ENCODE results near the gene HYAL1. TPM values are rescaled to one million over a fixed set of nuclear protein-coding genes. Genes with fewer than 3 reads are reported as not detected.
"Not testable (repeated sequence)": the region's sequence is repeated elsewhere in the genome, so short reads cannot be mapped to it uniquely, and the experiment has no call there.

Gene HYAL1
- polyA plus RNA-seq, 3 donors = 6.1 to 9.4 (median 7.7) TPM

DNA sequence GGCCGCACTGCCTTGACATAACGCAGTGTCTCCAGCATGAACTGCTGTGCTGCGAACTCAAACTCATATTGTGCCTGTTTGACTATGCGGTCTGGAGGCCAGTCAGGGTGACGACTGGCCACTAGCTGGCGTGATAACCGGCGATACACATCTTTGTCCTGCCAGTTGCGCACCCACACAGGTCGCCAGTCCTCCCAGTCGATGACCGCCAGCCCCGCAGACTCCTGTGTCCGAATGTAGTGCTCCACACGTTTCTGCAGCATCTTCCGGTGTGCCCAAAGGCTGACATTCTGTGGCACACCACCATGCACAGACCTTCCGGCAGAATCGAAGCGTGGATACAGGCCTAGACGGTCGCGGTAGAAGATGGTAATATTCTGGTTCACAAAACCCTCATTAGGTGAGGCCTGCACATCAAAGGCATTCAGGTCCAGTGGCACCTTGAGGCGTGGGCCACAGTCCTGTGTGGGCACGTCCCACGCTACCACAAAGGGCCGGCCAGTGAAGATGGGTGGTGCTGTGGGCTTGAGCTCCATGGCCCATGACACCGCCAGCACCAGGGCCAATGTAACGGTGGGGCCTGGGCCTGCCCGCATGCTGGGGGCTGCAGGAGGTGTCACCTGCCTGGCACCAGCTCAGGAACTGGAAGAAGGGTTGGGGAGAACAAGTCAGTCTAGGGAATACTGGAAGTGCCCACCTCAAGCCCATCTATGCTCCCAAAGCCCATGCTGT lies 16.7 kb upstream of the HYAL1 start:
- no peak for DNase-seq

DNA sequence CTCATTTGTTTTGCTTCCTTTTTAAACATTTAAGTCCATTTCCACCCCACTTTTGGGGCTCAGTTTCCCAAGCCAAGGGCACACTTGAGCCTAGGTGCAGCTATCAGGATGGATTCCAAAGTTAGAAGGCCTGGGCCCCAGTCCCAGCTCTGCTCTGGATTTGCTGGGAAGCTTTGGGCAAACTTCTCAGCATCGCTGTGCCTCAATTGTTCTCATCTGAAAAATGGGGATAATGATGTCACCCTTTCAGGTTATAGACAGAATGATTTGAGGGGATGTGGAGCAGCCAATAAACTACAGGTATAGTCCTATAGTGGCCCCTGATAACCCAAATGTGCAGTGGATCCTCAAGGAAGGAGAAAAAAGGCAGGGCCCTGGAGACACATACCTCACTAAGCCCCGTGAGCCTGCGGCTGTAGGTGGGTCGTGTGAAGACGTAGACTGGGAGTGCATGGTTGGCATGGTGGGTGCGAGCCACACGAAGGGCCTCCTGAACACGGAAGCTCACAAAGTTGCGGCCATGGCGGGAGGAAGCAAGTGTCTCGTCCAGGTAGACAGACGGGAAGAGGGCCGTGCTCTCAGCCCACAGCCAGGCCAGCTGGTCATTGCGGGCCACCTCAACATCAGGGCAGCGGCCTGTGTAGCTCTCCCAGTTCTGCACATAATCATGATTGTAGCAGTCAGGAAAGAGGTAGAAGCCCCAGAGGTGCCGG lies 16.0 kb upstream of the HYAL1 start:
- no peak for DNase-seq

GRCh38 chr3:50318615-50319014 lies 15.2 kb upstream of the HYAL1 start:
- no peak for DNase-seq

- DNase-seq = no peak
Observed at GRCh38 chr3:50318163-50318562, 14.8 kb upstream of the HYAL1 start.

DNA sequence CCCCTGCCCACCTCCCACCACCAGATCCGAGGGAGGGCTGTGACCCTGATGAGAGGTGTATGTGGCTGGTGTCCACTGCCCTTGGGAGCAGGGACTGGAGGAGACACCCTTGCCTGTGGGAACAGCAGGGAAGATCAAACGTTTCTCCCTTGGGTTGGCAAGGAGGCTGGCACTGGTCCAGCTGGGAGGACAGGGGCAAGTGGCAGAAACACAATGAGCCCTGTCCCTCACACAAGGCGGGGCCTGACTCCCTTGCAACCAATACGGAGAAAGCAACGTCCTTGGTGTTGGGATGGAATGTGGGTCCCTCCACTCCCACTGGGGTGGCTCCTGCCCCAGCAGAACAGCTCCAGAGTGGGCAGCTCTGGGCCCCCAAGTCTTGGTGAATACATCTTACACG lies 13.9 kb upstream of the HYAL1 start:
- DNase-seq = no peak

DNA sequence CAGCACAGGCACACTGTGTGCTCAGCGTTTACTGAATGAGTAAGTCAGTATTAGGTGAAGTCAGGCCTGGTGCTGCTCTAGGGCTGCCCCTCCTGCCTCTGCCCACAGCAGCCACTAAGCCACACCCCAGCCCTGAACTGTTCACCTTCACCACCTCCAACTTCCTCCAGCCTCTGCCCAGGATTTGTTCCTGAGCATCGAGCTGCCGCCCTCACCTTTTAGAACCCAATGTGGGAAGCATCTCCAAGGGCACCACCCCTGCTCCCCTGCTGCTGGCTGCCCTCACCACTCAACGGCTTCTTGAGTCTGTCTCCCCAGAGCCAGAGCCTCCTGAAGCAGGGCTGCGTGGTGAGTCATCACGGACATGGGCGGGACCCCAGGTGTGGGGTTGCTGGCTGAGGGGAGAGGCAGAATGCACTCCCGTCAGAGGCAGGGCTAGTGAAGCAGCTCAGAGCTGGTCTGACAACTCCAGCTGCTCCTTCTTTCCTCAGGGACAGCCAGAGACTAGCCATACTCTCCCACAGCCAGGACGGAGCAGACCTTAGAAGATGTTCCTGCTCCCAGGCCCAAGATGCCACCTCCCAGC lies 13.4 kb upstream of the HYAL1 start:
- DNase-seq = no peak

GRCh38 chr3:50314816-50315215 lies 11.4 kb upstream of the HYAL1 start:
- DNase-seq = no peak

- DNase-seq = no peak
Observed at GRCh38 chr3:50314342-50314741, 11.0 kb upstream of the HYAL1 start.

DNA sequence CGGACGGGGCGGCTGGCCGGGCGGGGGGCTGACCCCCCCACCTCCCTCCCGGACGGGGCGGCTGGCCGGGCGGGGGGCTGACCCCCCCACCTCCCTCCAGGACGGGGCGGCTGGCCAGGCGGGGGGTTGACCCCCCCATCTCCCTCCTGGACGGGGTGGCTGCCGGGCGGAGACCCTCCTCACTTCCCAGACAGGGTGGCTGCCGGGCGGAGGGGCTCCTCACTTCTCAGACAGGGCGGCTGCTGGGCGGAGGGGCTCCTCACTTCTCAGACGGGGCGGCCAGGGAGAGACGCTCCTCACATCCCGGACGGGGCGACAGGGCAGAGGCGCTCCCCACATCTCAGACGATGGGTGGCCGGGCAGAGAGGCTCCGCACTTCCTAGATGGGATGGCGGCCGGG lies 8.7 kb upstream of the HYAL1 start:
- DNase-seq = not testable (repeated sequence)

- DNase-seq = no peak
Observed at GRCh38 chr3:50304601-50305000, 1.2 kb upstream of the HYAL1 start.

GRCh38 chr3:50302095-50303012 lies 1.0 kb downstream of the HYAL1 start:
- no peak for DNase-seq

GRCh38 chr3:50300681-50301254 lies 2.6 kb downstream of the HYAL1 start:
- no peak for DNase-seq

DNA sequence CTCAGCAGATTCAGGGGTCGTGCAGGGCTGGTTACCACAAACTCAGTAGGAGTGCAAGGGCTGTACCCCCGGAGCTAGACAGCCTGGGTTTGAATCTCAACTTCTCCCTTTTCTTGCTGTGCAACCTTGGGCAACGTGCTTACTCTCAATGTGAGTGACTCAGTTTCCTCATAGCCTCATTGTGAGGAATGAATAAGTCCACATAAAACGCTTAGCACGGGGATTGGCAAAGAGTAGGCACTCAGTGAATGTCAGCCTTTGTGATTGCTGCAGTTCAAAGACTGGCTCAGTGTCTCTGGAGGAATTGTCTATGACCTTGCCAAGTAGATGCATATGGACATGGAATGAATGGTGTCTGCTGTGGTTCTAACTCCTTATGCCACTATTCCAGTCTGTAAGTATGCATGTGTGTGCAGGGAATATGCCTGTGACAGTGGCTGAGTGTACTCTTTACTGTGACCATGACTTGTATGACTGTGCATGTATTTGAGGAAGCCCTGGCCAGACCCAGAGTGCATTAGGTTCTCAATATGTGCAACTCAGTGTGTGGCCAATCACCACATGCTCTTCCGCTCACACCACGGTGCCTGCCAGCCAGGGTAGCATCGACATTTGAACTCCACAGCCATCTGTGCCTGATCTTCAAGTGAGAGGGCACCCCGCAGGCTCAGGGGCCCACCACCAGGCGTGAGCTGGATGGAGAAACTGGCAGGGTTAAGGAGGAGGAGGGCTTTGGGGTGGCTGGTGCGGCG lies 3.3 kb downstream of the HYAL1 start:
- no peak for DNase-seq

DNA sequence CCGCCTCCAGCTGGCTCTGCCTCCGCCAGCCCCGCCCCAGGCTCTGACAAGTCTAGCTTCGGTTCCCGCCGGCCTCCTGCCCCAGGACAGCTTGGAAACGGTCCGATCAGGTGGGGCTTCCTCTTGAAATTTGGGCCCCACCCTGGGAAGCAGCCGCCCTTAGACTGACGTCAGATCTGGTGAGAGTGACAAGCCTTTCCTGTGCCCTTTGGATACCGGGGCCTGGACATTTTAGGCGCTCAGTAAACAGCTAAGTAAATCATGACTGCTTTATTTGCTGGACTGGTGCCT lies 3.8 kb downstream of the HYAL1 start:
- no peak for DNase-seq

GRCh38 chr3:50298836-50299637 lies 4.3 kb downstream of the HYAL1 start, which contains the start of the genes HYAL3 and NAA80:
Gene HYAL3 (minus strand): TSS chr3:50299405. CDS start chr3:50295602, 3,803 bp downstream.
Gene NAA80 (minus strand): TSS chr3:50299405. CDS start chr3:50297463, 1,942 bp downstream.
- peak; percentile 99 for DNase-seq

GRCh38 chr3:50297896-50298725 lies 5.3 kb downstream of the HYAL1 start:
- DNase-seq = no peak

DNA sequence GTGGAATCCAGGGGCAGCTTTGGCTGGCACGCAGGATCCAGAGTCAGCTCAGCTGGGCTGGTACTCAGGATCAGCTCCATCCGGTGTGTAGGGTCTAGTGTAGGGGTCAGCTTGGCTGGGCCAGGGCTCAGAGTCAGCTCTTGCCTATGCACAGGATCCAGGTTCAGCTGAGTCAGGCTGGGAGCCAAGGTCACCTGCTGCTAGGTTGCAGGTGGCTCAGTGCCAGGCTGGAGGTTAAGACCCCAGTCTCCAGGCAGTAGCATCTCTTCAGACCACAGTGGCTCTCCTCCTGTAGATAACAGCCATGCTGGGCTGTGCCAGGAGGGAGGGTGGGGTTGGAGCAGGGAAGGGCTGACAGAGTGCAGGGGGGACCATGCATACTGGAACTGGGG lies 6.0 kb downstream of the HYAL1 start:
- DNase-seq = no peak

- DNase-seq = no peak
Observed at GRCh38 chr3:50296721-50297383, 6.5 kb downstream of the HYAL1 start.

Data from renal pelvis (tissue), 4 donors.